PFSK-1 (cell line): ENCODE results near the gene GOLGA6L2.

Source experiments
- FOXP2 ChIP-seq: optimal IDR thresholded peaks from 2 replicates; pipeline ENCODE3; 2011; ENCODE audit warnings: borderline replicate concordance, control low read depth, inconsistent platforms; ENCODE audit not compliant: insufficient read depth; ENCODE audit errors: extremely low read length, extremely low read depth
- POLR2AphosphoS5 ChIP-seq: IDR thresholded peaks from 2 replicates; pipeline ENCODE4 v1.6.1; 2012; ENCODE audit warnings: low read depth, mild to moderate bottlenecking, control low read depth, low read length, moderate library complexity
- SIN3A ChIP-seq: IDR thresholded peaks from 2 replicates; pipeline ENCODE4 v1.6.1; 2012; ENCODE audit warnings: mild to moderate bottlenecking, low read length, moderate library complexity, borderline replicate concordance; ENCODE audit not compliant: insufficient read depth
- TAF1 ChIP-seq: IDR thresholded peaks from 2 replicates; pipeline ENCODE4 v1.6.1; 2012; ENCODE audit warnings: low read length, control low read depth, borderline replicate concordance; ENCODE audit not compliant: insufficient read depth
- TF ChIP-seq, protein P1 (sequence below), 2 experiments: IDR thresholded peaks; 2 replicates each; pipeline versions ENCODE4 v1.6.1 to v1.8.0; 2011 to 2012; ENCODE audit warnings: low read depth in 2 of 2, low read length in 2 of 2, control low read depth in 1 of 2, inconsistent platforms in 1 of 2, mild to moderate bottlenecking in 1 of 2, moderate library complexity in 1 of 2; ENCODE audit not compliant: insufficient read depth in 1 of 2

Gene GOLGA6L2

DNA sequence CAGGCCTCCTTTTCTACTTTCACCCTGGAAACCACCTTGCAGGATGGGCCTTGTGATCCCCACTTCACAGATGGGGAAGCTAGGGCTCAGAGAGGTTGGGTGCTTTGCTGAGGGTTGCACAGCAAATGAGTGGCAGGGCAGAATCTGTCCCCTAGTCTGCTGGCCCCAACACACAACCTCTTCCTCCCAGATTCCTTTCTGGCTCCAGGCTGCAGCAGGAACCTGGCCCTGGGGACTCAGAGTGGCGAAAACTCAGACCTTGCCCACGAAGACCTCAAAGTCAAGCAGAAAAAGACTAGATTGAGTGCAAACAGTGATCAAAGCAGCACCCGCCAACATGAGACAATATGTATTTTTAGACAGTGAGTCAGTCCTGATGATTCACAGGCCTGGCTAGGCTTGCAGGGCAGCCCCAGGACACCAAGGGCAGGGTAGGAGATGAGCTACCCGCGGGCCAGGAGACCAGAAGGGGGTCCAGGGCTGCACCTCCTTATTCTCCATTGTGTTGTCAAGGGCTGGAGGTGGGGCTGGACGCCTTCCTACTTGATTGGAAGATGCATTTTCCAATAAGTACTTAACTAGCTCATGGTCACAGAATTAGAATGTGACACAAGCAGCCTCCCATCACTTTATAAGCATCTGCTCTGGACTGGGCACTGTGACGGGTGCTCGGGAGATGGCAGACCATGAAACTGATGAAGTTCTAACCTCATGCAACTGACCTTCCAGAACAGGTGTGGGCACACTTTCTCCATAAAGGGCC lies 23.9 kb downstream of the GOLGA6L2 start:
- TF ChIP-seq TAF1 (no peak), POLR2AphosphoS5 (no peak), SIN3A (no peak), FOXP2 (no peak)

DNA sequence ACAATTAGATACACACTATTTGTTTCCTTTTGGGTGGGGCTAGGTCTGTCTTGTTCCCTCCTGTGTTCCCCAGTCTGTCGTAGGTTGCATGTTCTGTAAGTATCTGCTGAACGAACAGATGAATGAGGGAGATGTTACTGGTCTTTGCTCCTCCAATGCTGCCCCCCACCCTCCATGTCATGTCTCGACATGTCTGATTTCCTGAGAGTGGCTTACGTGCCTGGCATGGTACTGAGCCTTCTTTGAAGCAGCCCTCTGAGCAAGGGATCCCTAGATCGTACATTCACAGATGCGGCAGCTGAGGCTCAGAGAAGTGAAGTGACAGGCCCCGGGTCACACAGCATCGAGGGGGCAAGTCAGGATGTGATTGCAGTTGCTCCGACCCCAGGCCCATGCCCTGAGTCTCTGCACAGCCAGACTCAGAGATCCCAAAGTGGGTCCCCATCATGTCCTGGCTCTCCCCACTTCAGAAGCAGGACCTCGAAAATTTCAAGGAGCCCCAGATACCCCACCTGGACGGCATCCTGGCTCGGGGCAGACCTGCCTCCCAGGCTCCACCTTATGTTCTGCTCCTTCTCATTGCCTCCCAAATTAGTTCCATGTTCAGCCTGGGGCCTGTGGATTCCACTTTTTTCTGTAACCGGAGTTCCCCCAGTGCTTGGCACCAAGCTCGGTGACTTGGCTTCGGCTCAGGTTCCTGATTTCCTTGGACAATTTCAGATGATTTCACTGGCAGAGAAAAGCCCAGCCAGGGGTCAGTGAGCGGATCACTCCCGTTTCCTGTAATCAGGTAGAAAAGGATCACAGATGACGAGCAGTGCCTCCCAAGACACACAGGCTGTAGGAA lies 24.7 kb downstream of the GOLGA6L2 start:
- TF ChIP-seq, protein P1, sequence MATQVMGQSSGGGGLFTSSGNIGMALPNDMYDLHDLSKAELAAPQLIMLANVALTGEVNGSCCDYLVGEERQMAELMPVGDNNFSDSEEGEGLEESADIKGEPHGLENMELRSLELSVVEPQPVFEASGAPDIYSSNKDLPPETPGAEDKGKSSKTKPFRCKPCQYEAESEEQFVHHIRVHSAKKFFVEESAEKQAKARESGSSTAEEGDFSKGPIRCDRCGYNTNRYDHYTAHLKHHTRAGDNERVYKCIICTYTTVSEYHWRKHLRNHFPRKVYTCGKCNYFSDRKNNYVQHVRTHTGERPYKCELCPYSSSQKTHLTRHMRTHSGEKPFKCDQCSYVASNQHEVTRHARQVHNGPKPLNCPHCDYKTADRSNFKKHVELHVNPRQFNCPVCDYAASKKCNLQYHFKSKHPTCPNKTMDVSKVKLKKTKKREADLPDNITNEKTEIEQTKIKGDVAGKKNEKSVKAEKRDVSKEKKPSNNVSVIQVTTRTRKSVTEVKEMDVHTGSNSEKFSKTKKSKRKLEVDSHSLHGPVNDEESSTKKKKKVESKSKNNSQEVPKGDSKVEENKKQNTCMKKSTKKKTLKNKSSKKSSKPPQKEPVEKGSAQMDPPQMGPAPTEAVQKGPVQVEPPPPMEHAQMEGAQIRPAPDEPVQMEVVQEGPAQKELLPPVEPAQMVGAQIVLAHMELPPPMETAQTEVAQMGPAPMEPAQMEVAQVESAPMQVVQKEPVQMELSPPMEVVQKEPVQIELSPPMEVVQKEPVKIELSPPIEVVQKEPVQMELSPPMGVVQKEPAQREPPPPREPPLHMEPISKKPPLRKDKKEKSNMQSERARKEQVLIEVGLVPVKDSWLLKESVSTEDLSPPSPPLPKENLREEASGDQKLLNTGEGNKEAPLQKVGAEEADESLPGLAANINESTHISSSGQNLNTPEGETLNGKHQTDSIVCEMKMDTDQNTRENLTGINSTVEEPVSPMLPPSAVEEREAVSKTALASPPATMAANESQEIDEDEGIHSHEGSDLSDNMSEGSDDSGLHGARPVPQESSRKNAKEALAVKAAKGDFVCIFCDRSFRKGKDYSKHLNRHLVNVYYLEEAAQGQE (IDR thresholded peaks at IDR 0.05; ENCODE audit: insufficient read depth in 1 of 2, low read depth in 2 of 2, low read length in 2 of 2), result no peak
- TF ChIP-seq SIN3A, result no peak
- TF ChIP-seq TAF1, result no peak
- TF ChIP-seq FOXP2, result no peak

DNA sequence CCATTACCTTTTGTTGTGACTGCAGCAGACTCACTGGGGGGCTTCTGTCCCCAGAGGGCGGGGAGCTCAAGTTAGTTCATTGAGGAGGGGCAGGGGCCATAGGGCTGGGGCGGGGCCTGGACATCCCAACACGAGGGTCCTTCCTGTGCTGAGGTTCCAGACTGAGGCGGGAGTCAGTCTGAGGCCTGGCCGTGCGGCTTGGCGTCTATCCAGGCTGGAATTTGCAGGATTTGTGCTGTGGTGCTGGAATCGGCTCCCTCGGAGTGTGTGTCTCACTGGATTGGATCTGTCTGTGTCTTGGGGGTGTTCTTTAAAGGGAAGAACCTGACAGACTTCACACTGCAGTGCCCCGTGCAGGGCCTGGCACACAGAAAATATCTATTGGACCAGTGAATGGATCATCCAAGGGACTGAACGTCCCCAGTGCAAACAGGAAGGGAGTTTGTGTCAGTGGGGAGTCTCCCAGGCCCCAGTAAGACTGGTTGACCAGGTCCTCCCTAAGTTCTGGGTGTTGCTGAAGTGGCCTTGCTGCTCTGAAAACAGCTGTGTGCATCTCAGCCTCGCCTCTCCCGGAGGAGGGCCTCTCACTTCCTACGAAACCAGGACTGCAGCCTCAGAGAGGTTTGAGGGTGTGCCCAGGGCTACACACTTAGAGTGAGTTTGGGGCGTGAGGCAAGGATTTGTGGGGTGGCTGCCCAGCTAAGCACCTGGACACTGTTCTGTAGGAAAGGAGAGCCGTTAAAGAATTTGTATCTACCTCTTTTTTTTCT lies 26.1 kb downstream of the GOLGA6L2 start:
- TF ChIP-seq SIN3A (no peak), POLR2AphosphoS5 (no peak), FOXP2 (no peak), TAF1 (no peak)
- TF ChIP-seq, protein P1 (IDR thresholded peaks at IDR 0.05; ENCODE audit: insufficient read depth in 1 of 2, low read depth in 2 of 2, low read length in 2 of 2), result no peak

DNA sequence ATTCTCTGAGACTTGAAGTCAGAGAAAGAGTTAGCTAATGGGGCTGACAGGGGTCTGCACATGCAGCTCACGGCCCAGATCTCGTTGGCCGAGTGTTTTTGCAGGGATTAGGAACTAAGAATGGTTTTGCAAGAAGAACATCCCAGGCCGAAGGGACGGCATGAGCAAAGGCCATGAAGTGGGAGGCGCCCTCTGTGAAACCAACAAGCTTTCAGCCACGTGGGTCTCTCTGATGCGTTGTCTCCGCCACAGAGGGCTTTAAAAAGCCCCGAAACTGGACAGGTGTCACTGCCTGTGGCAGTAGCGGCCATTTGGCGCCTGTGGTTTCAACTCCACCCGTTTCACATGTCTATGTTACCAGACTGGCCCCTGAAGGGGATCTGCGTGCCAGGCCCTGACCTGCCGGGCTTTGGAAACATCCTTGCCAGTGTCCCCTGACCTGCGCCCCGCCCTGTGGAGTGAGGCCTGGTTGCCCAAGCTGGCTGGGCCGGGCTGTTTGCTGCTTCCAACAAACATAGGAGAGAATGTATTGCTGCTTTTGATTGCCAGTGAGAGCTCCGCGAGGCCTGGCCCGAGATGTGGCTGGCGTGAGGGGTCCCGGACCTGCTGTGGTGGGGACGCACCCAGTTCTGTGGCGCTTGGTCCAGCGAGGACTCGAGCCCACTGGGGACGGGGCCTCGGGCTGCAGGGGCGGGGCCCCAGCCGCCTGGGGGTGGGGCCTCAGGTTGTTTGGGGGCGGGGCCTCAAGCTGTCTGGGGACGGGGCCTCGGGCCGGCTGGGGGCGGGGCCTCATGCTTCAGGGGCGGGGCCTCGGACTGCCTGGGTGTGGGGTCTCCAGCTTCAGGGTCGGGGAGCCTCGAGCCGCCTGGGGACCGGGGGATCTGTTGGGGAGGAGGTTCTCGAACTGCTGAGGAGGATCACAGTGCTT lies 30.4 kb downstream of the GOLGA6L2 start:
- TF ChIP-seq, protein P1 (IDR thresholded peaks at IDR 0.05; ENCODE audit: insufficient read depth in 1 of 2, low read depth in 2 of 2, low read length in 2 of 2), result no peak
- TF ChIP-seq POLR2AphosphoS5 (no peak), SIN3A (no peak), TAF1 (no peak), FOXP2 (no peak)
